Mammary epithelial cell (primary cell): ENCODE measurements around the gene WDR87.

Experiments
- EZH2 ChIP-seq: IDR thresholded peaks from 2 replicates; pipeline ENCODE4 v1.6.1; 2012; ENCODE audit warnings: low read length, inconsistent platforms, borderline replicate concordance
- TF ChIP-seq, protein P1 (sequence below), 2 donors: IDR thresholded peaks in 1 of 2; conservative IDR thresholded peaks in 1 of 2; 2 replicates each; pipeline ENCODE4 v1.5.1; 2011 to 2012; ENCODE audit warnings: inconsistent platforms in 2 of 2, low read length in 2 of 2, mild to moderate bottlenecking in 2 of 2, control low read depth in 1 of 2, low read depth in 1 of 2; ENCODE audit not compliant: insufficient read depth in 1 of 2; ENCODE audit errors: extremely low read depth in 1 of 2

DNA sequence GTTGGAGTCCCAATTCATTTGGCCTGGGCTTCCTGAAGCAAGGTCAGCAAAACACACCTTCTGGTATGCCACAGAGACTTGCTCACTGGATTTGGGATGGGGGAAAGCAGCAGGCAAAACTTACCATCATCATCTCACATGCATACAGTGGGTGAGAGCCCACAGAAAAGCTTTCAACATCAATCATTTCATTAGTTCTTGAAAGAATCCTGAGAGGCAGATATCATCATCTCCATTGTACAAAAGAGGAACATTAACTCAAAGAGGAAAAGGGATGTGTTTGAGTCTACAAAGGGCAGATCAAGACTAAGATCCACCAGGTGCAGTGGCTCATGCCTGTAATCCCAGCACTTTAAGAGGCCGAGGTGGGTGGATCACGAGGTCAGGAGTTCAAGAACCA lies 6.4 kb downstream of the WDR87 start:
- TF ChIP-seq, protein P1, sequence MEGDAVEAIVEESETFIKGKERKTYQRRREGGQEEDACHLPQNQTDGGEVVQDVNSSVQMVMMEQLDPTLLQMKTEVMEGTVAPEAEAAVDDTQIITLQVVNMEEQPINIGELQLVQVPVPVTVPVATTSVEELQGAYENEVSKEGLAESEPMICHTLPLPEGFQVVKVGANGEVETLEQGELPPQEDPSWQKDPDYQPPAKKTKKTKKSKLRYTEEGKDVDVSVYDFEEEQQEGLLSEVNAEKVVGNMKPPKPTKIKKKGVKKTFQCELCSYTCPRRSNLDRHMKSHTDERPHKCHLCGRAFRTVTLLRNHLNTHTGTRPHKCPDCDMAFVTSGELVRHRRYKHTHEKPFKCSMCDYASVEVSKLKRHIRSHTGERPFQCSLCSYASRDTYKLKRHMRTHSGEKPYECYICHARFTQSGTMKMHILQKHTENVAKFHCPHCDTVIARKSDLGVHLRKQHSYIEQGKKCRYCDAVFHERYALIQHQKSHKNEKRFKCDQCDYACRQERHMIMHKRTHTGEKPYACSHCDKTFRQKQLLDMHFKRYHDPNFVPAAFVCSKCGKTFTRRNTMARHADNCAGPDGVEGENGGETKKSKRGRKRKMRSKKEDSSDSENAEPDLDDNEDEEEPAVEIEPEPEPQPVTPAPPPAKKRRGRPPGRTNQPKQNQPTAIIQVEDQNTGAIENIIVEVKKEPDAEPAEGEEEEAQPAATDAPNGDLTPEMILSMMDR (conservative IDR thresholded peaks at IDR 0.05 in 1 of 2, IDR thresholded peaks at IDR 0.05 in 1 of 2; ENCODE audit: extremely low read depth in 1 of 2, insufficient read depth in 1 of 2, low read depth in 1 of 2, low read length in 2 of 2) = no peak
- TF ChIP-seq EZH2 = no peak
